ENCODE measurements around the gene TBXAS1. TPM values are rescaled to one million over a fixed set of nuclear protein-coding genes. Genes with fewer than 3 reads are reported as not detected.

Gene TBXAS1
- total RNA-seq, 1 experiment from 2014 or later = not detected

DNA sequence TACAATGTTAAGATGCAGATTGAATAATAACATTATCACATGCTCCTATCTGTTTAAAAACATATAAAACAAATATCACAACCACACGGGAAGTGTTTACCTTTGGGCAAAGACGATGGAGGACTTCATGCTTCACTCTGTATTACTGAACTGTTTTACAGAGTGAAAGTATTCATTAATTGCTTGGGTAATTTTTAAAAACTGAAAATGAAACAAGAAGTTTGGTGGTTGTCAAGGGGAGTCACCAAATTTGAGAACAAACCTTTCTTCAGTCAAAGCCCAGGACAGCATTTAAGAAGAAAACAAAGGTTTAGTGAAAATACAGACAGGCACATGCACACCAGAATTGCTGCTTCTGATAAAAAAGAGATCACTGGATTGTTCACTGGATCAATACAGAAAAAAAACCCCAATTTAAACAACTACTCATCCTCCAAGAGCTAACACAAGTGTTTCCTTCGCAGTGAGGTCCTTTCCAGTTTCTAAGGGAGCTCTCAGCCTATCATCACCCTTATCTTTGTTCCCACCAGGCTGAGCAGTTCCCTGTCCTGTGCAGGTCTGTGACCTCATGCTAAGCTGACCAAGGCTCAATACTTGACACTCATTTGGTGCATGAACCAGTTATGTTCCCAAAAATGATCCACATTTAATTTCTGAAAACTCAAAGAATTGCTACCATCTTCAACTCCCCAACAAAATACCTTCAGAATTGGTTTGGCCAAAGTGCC lies 224.9 kb downstream of the TBXAS1 start:
- no peak overlapping the region for H3K9ac ChIP-seq (ENCODE audit: low read length)
- DNase-seq = no peak
- H3K4me2 ChIP-seq (ENCODE audit: low read depth, low read length, poor library complexity, severe bottlenecking) = no peak overlapping the region
- H3K27ac ChIP-seq (ENCODE audit: low read length) = no peak overlapping the region
- H3K79me2 ChIP-seq (ENCODE audit: low read length) = peaks cover 3% of the 10 kb centered on the region; the same call in 1 of the 2 replicates
- H3K9me3 ChIP-seq (ENCODE audit: low read length) = no peaks in the 10 kb centered on the region
- no peaks in the 10 kb centered on the region for H3K27me3 ChIP-seq (ENCODE audit: low read length)
- H3K36me3 ChIP-seq (ENCODE audit: insufficient read depth, low read length) = peaks cover 8% of the 10 kb centered on the region; the same call in 1 of the 2 replicates
- no peak overlapping the region for H3K4me3 ChIP-seq (ENCODE audit: low read length)
- H2AFZ ChIP-seq (ENCODE audit: low read length) = no peak overlapping the region
- H3K4me1 ChIP-seq (ENCODE audit: low read length) = peaks cover 12% of the 10 kb centered on the region
- H3K9me2 ChIP-seq (replicated peaks; ENCODE audit: insufficient read depth, low read length) = no peaks in the 10 kb centered on the region
- H4K20me1 ChIP-seq (ENCODE audit: insufficient read depth, low read depth, low read length) = no peaks in the 10 kb centered on the region

GRCh38 chr7:140054751-140055150 lies 225.7 kb downstream of the TBXAS1 start:
- H3K9ac ChIP-seq (ENCODE audit: low read length) = no peak overlapping the region
- no peak overlapping the region for H3K4me2 ChIP-seq (ENCODE audit: low read depth, low read length, poor library complexity, severe bottlenecking)
- peaks cover 8% of the 10 kb centered on the region; the same call in 1 of the 2 replicates for H3K79me2 ChIP-seq (ENCODE audit: low read length)
- H3K27ac ChIP-seq (ENCODE audit: low read length) = no peak overlapping the region
- peaks cover 12% of the 10 kb centered on the region for H3K4me1 ChIP-seq (ENCODE audit: low read length)
- peaks cover 8% of the 10 kb centered on the region; the same call in 1 of the 2 replicates for H3K36me3 ChIP-seq (ENCODE audit: insufficient read depth, low read length)
- H3K4me3 ChIP-seq (ENCODE audit: low read length) = no peak overlapping the region
- no peaks in the 10 kb centered on the region for H4K20me1 ChIP-seq (ENCODE audit: insufficient read depth, low read depth, low read length)
- H3K9me3 ChIP-seq (ENCODE audit: low read length) = no peaks in the 10 kb centered on the region
- no peaks in the 10 kb centered on the region for H3K9me2 ChIP-seq (replicated peaks; ENCODE audit: insufficient read depth, low read length)
- no peak for DNase-seq
- no peak overlapping the region for H2AFZ ChIP-seq (ENCODE audit: low read length)
- no peaks in the 10 kb centered on the region for H3K27me3 ChIP-seq (ENCODE audit: low read length)

DNA sequence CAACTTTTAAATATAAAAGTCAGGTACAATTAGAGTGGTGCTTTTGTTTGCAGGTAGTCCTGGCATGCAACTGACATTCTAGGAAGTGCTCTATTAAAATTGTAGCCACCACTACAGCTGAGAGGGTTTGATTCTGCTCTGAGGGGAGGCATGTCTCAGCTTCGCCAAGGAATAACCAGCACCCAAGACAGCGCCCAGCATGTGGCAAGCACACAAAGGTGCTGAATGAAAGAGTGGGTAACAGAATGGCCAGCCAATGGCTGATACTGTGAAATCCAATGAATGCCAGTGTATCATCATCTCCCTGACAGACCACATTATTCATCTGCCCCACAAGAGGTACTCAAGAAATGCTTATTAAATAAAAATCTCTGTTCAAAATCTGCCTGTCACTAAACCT lies 226.8 kb downstream of the TBXAS1 start:
- Histone ChIP-seq H3K4me2 (ENCODE audit: low read depth, low read length, poor library complexity, severe bottlenecking) (no peak overlapping the region), H4K20me1 (ENCODE audit: insufficient read depth, low read depth, low read length) (no peaks in the 10 kb centered on the region), H3K27ac (ENCODE audit: low read length) (no peak overlapping the region), H2AFZ (ENCODE audit: low read length) (no peak overlapping the region), H3K9me2 (replicated peaks; ENCODE audit: insufficient read depth, low read length) (no peaks in the 10 kb centered on the region), H3K4me3 (ENCODE audit: low read length) (no peak overlapping the region), H3K27me3 (ENCODE audit: low read length) (no peaks in the 10 kb centered on the region), H3K9ac (ENCODE audit: low read length) (no peak overlapping the region), H3K79me2 (ENCODE audit: low read length) (peaks cover 18% of the 10 kb centered on the region), H3K36me3 (ENCODE audit: insufficient read depth, low read length) (peaks cover 8% of the 10 kb centered on the region; the same call in 1 of the 2 replicates), H3K4me1 (ENCODE audit: low read length) (peaks cover 14% of the 10 kb centered on the region), H3K9me3 (ENCODE audit: low read length) (no peaks in the 10 kb centered on the region)
- no peak for DNase-seq

GRCh38 chr7:140056431-140057142 lies 227.5 kb downstream of the TBXAS1 start:
- no peak overlapping the region for H3K27ac ChIP-seq (ENCODE audit: low read length)
- no peaks in the 10 kb centered on the region for H3K9me3 ChIP-seq (ENCODE audit: low read length)
- no peak for DNase-seq
- H3K4me2 ChIP-seq (ENCODE audit: low read depth, low read length, poor library complexity, severe bottlenecking) = no peak overlapping the region
- H3K27me3 ChIP-seq (ENCODE audit: low read length) = no peaks in the 10 kb centered on the region
- H3K4me1 ChIP-seq (ENCODE audit: low read length) = peaks cover 21% of the 10 kb centered on the region
- no peak overlapping the region for H3K9ac ChIP-seq (ENCODE audit: low read length)
- no peak overlapping the region for H3K4me3 ChIP-seq (ENCODE audit: low read length)
- no peak overlapping the region for H2AFZ ChIP-seq (ENCODE audit: low read length)
- no peaks in the 10 kb centered on the region; the same call in 1 of the 2 replicates for H4K20me1 ChIP-seq (ENCODE audit: insufficient read depth, low read depth, low read length)
- peaks cover 26% of the 10 kb centered on the region for H3K79me2 ChIP-seq (ENCODE audit: low read length)
- H3K36me3 ChIP-seq (ENCODE audit: insufficient read depth, low read length) = peaks cover 8% of the 10 kb centered on the region; the same call in 1 of the 2 replicates
- no peaks in the 10 kb centered on the region for H3K9me2 ChIP-seq (replicated peaks; ENCODE audit: insufficient read depth, low read length)

DNA sequence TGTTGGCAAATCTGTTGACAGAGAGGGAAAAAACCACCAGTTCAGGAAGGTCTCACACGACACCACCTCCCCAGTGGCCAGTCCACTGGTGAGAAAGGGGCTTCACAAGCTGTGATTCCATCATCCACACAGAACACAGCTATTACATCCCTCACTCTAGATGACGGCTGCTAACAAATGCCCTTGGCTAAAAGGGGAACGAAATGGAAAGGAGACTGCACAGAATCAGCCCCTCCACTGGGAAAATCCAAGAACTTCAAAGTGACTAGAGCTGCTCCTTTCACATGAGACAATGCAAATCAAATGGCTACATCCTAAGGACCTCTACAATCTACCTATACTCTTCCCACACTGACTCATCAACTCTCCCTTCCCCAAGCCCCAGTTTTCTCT lies 228.1 kb downstream of the TBXAS1 start:
- Histone ChIP-seq H3K79me2 (ENCODE audit: low read length) (peaks cover 31% of the 10 kb centered on the region), H2AFZ (ENCODE audit: low read length) (no peak overlapping the region), H3K4me1 (ENCODE audit: low read length) (peaks cover 27% of the 10 kb centered on the region), H3K27me3 (ENCODE audit: low read length) (no peaks in the 10 kb centered on the region), H3K36me3 (ENCODE audit: insufficient read depth, low read length) (peaks cover 8% of the 10 kb centered on the region; the same call in 1 of the 2 replicates), H4K20me1 (ENCODE audit: insufficient read depth, low read depth, low read length) (no peaks in the 10 kb centered on the region; the same call in 1 of the 2 replicates), H3K9ac (ENCODE audit: low read length) (no peak overlapping the region), H3K4me3 (ENCODE audit: low read length) (no peak overlapping the region), H3K4me2 (ENCODE audit: low read depth, low read length, poor library complexity, severe bottlenecking) (no peak overlapping the region), H3K9me3 (ENCODE audit: low read length) (no peaks in the 10 kb centered on the region), H3K9me2 (replicated peaks; ENCODE audit: insufficient read depth, low read length) (no peaks in the 10 kb centered on the region), H3K27ac (ENCODE audit: low read length) (no peak overlapping the region)
- no peak for DNase-seq

GRCh38 chr7:140058517-140058916 lies 229.5 kb downstream of the TBXAS1 start:
- Histone ChIP-seq H3K4me1 (ENCODE audit: low read length) (peaks cover 33% of the 10 kb centered on the region), H3K36me3 (ENCODE audit: insufficient read depth, low read length) (0 out of 2 replicates have a peak, but pooled peaks cover 3% of the 10 kb centered on the region), H3K4me2 (ENCODE audit: low read depth, low read length, poor library complexity, severe bottlenecking) (no peak overlapping the region), H3K9ac (ENCODE audit: low read length) (no peak overlapping the region), H4K20me1 (ENCODE audit: insufficient read depth, low read depth, low read length) (no peaks in the 10 kb centered on the region; the same call in 1 of the 2 replicates), H3K27me3 (ENCODE audit: low read length) (no peaks in the 10 kb centered on the region), H2AFZ (ENCODE audit: low read length) (no peak overlapping the region), H3K27ac (ENCODE audit: low read length) (no peak overlapping the region), H3K79me2 (ENCODE audit: low read length) (peaks cover 33% of the 10 kb centered on the region), H3K9me2 (replicated peaks; ENCODE audit: insufficient read depth, low read length) (no peaks in the 10 kb centered on the region), H3K4me3 (ENCODE audit: low read length) (no peak overlapping the region), H3K9me3 (ENCODE audit: low read length) (no peaks in the 10 kb centered on the region)
- DNase-seq = no peak

GRCh38 chr7:140059273-140060242 lies 230.5 kb downstream of the TBXAS1 start:
- no peak overlapping the region for H3K4me3 ChIP-seq (ENCODE audit: low read length)
- H3K9me2 ChIP-seq (replicated peaks; ENCODE audit: insufficient read depth, low read length) = no peaks in the 10 kb centered on the region
- peaks cover 28% of the 10 kb centered on the region for H3K4me1 ChIP-seq (ENCODE audit: low read length)
- H3K4me2 ChIP-seq (ENCODE audit: low read depth, low read length, poor library complexity, severe bottlenecking) = no peak overlapping the region
- no peak overlapping the region for H3K9ac ChIP-seq (ENCODE audit: low read length)
- no peaks in the 10 kb centered on the region for H3K27me3 ChIP-seq (ENCODE audit: low read length)
- no peak for DNase-seq
- H3K79me2 ChIP-seq (ENCODE audit: low read length) = peaks cover 33% of the 10 kb centered on the region
- H3K36me3 ChIP-seq (ENCODE audit: insufficient read depth, low read length) = no peaks in the 10 kb centered on the region
- H4K20me1 ChIP-seq (ENCODE audit: insufficient read depth, low read depth, low read length) = no peaks in the 10 kb centered on the region; the same call in 1 of the 2 replicates
- no peak overlapping the region for H3K27ac ChIP-seq (ENCODE audit: low read length)
- H3K9me3 ChIP-seq (ENCODE audit: low read length) = no peaks in the 10 kb centered on the region
- no peak overlapping the region for H2AFZ ChIP-seq (ENCODE audit: low read length)

All from Karpas-422 (cell line).